ENCODE results near the gene ZFAND3.

Gene ZFAND3

GRCh38 chr6:37840143-37840939, 20.8 kb downstream of the ZFAND3 start:
- no peak overlapping the region for H3K27ac ChIP-seq
- no peak for DNase-seq (ENCODE audit: low spot score)
- TF ChIP-seq CTCF (IDR thresholded peaks at IDR 0.05): no peak
- H3K4me3 ChIP-seq: no peak overlapping the region

- no peak for DNase-seq (ENCODE audit: low spot score)
- Histone ChIP-seq H3K27ac (no peak overlapping the region), H3K4me3 (no peak overlapping the region)
- no peak for TF ChIP-seq CTCF (IDR thresholded peaks at IDR 0.05)
These were observed 21.4 kb downstream of the ZFAND3 start for GRCh38 chr6:37840940-37841300.

- Histone ChIP-seq H3K27ac (no peak overlapping the region), H3K4me3 (no peak overlapping the region)
- TF ChIP-seq CTCF (IDR thresholded peaks at IDR 0.05): no peak
- DNase-seq (ENCODE audit: low spot score): no peak
These were observed 25.7 kb downstream of the ZFAND3 start for GRCh38 chr6:37845026-37845911.

GRCh38 chr6:37845930-37846329, 26.4 kb downstream of the ZFAND3 start:
- no peak overlapping the region for H3K27ac ChIP-seq
- TF ChIP-seq CTCF (IDR thresholded peaks at IDR 0.05): no peak
- no peak overlapping the region for H3K4me3 ChIP-seq
- no peak for DNase-seq (ENCODE audit: low spot score)

- Histone ChIP-seq H3K27ac (no peak overlapping the region), H3K4me3 (no peak overlapping the region)
- TF ChIP-seq CTCF (IDR thresholded peaks at IDR 0.05): no peak
- DNase-seq (ENCODE audit: low spot score): no peak
These were observed 28.2 kb downstream of the ZFAND3 start for GRCh38 chr6:37847704-37848103.

- no peak overlapping the region for H3K27ac ChIP-seq
- no peak overlapping the region for H3K4me3 ChIP-seq
- TF ChIP-seq CTCF (IDR thresholded peaks at IDR 0.05): no peak
- DNase-seq (ENCODE audit: low spot score): no peak
These were observed 28.8 kb downstream of the ZFAND3 start for GRCh38 chr6:37848371-37848770.
